GM21515 (cell line): ENCODE results near the gene PRR29.

Experiments used
- ATAC-seq: cut with Tn5 transposase; IDR thresholded peaks from one replicate; pipeline ENCODE4 v1.9.1; 2021; ENCODE audit not compliant: unreplicated experiment

The PRR29 gene

DNA sequence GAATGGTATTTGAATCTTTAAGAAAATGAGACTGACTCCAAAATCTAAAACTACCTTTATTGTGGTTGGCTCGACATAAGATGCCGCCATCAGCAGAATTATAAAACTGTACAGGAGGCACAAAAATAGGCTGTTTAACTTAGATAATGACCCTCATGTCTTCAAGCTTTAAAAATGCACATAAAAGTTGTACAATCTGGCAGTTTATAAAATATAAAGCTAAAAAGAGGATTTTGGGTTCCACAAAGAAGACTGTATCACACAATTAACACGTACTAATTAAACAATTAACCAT, 40.9 kb downstream of the PRR29 start:
- no peak for ATAC-seq

- ATAC-seq, result no peak
Observed at GRCh38 chr17:64040206-64040605, 42.1 kb downstream of the PRR29 start.

DNA sequence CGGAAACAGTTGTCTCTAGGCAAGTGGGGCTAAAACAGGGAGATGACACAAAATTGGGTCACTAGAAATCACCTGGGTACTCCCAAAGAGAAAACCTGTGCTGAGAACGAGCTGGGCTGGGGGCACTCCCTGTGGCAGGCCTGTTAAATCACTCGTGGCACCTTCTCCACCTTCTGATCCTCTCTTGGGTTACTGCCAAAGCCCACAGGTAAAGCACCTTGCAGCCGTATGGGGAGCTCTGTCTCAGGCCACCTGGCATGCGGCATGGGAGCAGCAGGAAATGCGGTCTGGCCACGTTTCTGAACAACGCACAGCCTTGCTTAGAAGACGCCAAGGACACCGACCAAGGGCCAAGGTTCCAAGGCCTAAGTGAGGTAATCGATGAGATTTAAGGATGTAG, 43.8 kb downstream of the PRR29 start:
- ATAC-seq, result no peak

DNA sequence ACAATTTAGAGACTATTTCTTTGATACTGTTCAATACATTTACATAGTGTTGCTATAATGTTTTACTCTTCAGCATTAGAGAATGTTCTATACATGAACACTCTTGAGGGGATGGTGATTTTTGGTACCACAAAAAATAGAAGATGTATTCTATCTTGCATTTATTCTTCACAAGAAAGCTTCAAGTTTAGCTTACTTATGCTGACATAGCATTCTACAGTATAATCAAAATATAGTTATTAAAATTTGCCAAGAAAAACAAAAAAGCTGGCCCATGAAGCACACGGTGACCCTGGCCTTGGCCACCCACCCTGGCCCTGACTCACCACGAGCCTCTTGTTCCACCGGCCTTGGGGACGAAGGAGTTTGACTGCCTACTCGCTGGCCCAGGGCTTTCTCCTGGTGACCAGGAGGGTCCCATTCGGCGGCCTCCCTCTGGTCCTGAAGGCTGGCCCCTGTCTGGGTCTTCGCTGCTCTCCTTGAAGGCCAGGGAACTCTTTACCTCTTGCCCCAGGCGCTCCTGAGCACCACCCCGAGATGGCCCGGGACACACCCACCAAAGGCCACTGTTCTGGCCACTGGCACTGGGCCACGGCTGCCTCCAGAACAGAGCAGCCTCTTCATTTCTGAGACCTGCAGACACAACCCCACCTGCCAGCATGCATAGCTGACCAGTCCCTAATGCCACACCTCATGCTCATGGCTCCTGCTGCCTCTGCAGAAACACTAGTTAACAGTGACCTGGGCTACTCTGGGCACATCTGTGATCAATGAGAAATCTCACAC, 44.7 kb downstream of the PRR29 start:
- ATAC-seq, result no peak

GRCh38 chr17:64045176-64045575, 47.0 kb downstream of the PRR29 start:
- no peak for ATAC-seq

GRCh38 chr17:64048805-64049204, 50.7 kb downstream of the PRR29 start:
- ATAC-seq, result no peak

- no peak for ATAC-seq
Observed at GRCh38 chr17:64051153-64051552, 53.0 kb downstream of the PRR29 start.

DNA sequence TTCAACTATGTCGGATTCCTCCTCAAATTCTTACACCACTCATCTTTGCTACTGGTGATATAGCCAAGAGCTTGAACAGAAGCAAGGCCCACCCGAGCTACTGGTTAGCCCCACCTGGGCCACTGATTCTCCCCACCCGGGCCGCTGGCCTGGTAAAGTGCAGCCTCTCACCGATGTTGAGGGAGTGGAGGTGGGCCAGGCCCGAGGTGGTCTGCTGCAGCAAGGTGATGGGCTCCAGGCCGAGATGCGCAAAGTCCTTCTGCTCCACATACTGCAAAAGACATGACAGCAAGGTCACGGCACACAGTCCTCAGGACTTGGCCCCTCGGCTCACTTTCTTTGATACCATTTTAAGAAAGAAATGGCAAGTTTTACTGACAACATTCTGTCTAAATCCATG, 55.0 kb downstream of the PRR29 start:
- ATAC-seq, result no peak
